IPS-18c (cell line): Measurements from ENCODE around the gene CREBBP.

Experiments used
- H3K4me3 ChIP-seq: 2 replicates; pipeline ENCODE4 v1.7.0; 2013; ENCODE audit warnings: low read depth, mild to moderate bottlenecking, low read length, moderate library complexity; ENCODE audit not compliant: insufficient read depth
- H3K9me3 ChIP-seq: one replicate; pipeline ENCODE4 v1.6.1; 2013; ENCODE audit warnings: mild to moderate bottlenecking, low read length, moderate library complexity; ENCODE audit not compliant: control insufficient read depth, insufficient read depth

CREBBP gene

GRCh38 chr16:3696425-3697218 lies 183.9 kb downstream of the CREBBP start:
- H3K9me3 ChIP-seq: no peaks in the 10 kb centered on the region
- H3K4me3 ChIP-seq: no peak overlapping the region

DNA sequence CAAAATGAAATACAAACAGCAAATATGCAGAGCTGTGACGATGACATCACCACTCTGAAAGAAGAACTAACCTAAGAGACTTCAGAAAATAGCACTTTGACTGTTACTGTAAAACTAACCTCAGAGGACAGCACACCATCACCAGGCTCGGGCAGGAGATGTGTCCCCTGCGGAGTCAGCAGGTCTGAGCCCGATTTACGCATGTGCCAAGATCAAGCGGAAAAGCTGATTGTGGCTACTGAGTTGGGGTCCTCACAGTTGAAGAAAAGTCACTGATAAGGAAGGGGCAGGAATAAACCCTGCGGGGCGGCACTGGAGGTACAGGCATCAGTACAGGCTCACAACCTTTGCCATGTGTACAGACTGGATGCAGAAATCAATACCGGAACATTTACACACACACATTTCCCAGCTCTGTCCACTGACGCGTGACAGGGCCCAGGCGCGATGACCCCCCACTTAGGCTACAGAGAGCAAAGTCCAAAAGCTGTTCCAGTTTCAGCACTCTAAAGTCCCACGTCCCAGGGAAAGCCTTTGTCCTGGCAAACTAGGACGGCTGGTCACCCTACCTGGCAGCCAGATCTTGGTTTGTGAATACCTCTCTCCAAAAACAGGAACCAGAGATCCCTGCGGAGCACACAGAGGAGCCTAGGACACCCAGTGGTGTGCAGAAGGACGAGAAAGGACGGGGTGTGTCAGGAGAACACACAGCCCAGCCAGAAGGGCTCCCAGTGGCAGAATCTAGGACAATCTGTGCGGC lies 184.7 kb downstream of the CREBBP start:
- Histone ChIP-seq H3K9me3 (no peaks in the 10 kb centered on the region), H3K4me3 (no peak overlapping the region)

DNA sequence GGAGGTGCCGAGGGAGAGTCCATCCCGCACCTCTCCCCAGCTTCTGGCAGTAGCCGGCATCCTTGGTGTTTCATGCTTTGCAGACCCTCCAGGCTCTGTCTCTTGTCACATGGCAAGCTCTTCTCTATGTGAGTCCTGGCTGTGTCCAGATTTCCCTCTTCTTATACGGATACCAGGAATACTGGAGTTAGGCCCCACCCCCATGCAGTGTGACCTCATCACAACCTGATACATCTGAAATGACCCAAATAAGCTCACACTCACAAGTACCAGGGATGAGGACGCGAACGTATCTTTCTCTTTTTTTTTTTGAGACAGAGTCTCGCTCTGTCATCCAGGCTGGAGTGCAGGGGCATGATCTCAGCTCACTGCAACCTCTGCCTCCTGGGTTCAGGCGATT lies 186.5 kb downstream of the CREBBP start:
- Histone ChIP-seq H3K9me3 (no peaks in the 10 kb centered on the region), H3K4me3 (no peak overlapping the region)

GRCh38 chr16:3691761-3692160 lies 188.8 kb downstream of the CREBBP start:
- H3K4me3 ChIP-seq: no peak overlapping the region

DNA sequence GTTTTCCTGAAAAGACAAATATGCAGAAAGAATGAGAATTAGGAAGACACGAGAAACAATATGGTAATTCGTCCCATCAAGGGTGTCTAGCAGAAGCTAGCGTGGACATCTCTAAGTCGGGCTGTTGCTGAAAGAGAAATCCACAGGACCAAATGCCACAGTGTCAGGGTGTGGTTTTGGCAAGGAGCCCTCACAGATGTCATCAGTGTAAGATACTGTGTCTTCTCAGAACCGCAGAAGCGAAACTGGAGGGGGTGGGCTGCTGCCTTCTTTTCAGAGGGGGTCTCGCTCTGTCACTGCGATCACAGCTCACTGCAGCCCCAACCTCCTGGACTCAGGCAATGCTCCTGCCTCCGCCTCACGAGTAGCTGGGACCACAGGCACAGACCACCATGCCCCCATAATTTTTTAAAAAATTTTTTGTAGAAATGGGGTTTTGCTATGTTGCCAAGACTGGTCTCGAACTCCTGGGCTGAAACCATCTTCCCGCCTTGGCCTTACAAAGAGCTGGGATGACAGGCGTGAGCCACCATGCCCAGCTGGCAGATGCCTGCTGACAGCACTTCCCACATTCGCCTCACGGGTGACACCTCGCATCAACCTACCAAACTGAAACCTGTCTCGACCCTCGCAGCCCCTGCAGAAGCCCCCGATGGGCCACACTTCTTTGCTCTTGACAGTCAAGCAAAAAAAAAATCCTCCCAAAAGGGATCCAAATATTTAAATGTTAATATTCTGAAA lies 189.4 kb downstream of the CREBBP start:
- Histone ChIP-seq H3K4me3 (no peak overlapping the region), H3K9me3 (no peaks in the 10 kb centered on the region)

More at GRCh38 chr16:3691761-3692160, 188.8 kb downstream of the CREBBP start:
- no peaks in the 10 kb centered on the region for H3K9me3 ChIP-seq

- Histone ChIP-seq H3K9me3 (no peaks in the 10 kb centered on the region), H3K4me3 (no peak overlapping the region)
Observed at GRCh38 chr16:3690470-3690928, 190.0 kb downstream of the CREBBP start.

DNA sequence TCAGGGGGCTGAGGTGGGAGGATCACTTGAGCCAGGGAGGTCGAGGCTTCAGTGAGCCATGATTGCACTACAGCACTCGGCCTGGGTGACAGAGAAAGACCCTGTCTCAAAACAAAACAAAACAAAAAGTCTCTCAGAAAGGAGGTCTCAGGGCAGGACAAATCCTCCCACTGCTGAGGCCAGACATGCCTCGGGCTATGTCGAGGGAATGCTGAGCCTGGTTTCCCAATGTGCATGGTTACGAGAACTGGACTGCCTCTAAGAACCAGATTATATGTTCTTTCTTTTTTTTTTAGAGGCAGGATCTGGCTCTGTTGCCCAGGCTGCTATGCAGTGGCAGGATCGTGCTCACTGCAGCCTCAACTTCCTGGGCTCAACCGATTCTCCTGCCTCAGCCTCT lies 190.8 kb downstream of the CREBBP start:
- Histone ChIP-seq H3K9me3 (no peaks in the 10 kb centered on the region), H3K4me3 (no peak overlapping the region)

GRCh38 chr16:3687792-3688191 lies 192.7 kb downstream of the CREBBP start:
- Histone ChIP-seq H3K9me3 (no peaks in the 10 kb centered on the region), H3K4me3 (no peak overlapping the region)

- no peak overlapping the region for H3K4me3 ChIP-seq
- no peaks in the 10 kb centered on the region for H3K9me3 ChIP-seq
Observed at GRCh38 chr16:3687021-3687420, 193.5 kb downstream of the CREBBP start.

DNA sequence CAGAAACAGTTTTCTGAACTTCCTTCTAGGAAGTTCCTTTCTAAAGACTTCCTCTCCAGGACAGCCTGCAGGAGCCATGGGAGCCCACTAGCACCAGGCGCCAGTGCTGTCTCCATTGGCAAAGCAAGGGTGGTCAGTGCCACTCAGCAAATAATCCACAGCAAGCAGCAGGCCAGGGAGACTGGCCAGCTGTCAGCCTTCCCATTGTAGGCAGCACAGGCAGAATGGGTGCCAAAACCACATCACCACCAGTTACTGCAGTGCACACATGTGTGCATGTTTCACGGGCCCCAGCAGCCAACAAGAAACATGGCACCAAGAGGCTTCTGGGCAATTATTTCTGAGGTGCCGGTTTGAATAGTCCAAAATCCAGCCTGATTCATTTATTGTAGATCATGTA lies 199.3 kb downstream of the CREBBP start:
- Histone ChIP-seq H3K4me3 (no peak overlapping the region), H3K9me3 (no peaks in the 10 kb centered on the region)

DNA sequence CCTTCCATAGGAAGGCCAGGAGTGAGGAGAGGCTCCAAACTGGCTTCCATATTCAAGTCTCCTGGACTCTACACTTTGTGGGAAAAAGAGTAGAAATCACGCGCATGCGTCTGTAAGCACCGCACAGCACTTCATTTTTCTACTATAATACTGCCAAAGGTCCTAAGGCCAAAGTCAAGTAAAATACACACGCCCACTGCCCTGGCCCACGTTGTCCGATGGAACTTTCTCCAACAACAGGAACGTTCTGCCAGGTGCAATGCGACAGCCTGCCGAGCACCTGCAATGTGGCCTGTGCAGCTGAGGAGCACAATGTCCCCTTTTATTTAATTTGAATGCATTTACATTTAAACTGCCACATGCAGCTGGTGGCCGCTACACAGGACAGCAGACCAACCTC lies 202.5 kb downstream of the CREBBP start:
- Histone ChIP-seq H3K4me3 (no peak overlapping the region), H3K9me3 (no peaks in the 10 kb centered on the region)

DNA sequence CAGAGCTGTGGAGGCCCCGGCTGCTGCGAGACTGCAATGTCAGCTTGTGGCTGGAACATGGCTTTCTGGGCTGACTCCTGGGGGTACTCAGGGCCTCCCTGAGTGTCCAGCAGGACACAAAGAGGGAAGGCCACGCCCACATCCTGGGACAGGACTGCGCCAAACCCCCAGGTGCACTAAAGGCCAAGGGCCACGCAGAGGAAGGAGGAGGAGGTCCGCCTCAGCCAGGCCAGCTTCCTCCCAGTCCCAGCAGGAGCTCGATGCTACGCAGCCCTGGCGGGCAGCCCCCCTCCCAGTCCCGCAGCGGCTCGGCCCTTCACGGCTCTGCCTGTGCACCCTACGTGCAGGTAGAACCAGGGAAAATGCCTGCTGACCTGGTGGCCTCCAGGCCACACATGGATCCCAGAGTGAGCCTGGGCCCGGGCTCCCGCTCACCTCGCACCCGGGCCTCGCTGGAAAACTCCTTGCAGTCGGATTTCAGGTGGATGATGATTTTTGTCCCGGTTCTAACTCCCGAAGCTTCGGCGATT lies 204.8 kb downstream of the CREBBP start:
- Histone ChIP-seq H3K9me3 (no peaks in the 10 kb centered on the region), H3K4me3 (no peak overlapping the region)
